RWPE1 (cell line): ENCODE results near the gene CLCN7.

ENCODE experiments used
- CTCF ChIA-PET: fragments of 350-600 bp; sonication (Branson Sonifier 250); formaldehyde crosslinking; extraction: SDS; loops from one replicate; lab custom pipeline; 2021; lab: Yijun Ruan, JAX
- POLR2A ChIA-PET: fragments of 400-600 bp; formaldehyde crosslinking; extraction: SDS; loops from one replicate; lab custom pipeline; 2020; ENCODE audit warnings: antibody characterized with exemption; ENCODE audit not compliant: low non-redundant PET; lab: Yijun Ruan, JAX
- DNase-seq: peaks from one replicate; pipeline ENCODE4 v3.0.0; 2012; ENCODE audit warnings: low spot score
- H3K27ac ChIP-seq: fragments of 450-650 bp; 2 replicates; pipeline ENCODE4 v1.5.1; 2017
- TF ChIP-seq, protein P1 (sequence below): fragments of 450-650 bp; conservative IDR thresholded peaks from 2 replicates; pipeline ENCODE4 v1.5.1; 2017; ENCODE audit warnings: low read depth, mild to moderate bottlenecking

CLCN7 gene

DNA sequence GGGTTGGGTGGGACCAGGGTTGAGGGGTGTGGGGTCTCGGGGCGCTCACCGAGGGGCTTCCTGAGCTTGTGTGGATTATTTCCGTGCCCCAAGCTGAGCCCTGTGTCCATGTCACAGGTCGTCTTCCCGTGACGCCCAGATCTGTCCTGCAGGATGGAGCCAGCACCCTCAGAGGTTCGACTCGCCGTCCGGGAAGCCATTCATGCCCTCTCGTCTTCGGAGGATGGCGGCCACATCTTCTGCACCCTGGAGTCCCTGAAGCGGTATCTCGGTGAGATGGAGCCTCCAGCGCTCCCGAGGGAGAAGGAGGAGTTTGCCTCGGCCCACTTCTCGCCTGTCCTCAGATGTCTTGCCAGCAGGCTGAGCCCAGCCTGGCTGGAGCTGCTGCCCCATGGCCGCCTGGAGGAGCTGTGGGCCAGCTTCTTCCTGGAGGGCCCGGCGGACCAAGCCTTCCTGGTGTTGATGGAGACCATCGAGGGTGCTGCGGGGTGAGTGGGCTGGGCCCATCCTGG is 19.4 kb upstream of the CLCN7 start:
- TF ChIP-seq, protein P1, sequence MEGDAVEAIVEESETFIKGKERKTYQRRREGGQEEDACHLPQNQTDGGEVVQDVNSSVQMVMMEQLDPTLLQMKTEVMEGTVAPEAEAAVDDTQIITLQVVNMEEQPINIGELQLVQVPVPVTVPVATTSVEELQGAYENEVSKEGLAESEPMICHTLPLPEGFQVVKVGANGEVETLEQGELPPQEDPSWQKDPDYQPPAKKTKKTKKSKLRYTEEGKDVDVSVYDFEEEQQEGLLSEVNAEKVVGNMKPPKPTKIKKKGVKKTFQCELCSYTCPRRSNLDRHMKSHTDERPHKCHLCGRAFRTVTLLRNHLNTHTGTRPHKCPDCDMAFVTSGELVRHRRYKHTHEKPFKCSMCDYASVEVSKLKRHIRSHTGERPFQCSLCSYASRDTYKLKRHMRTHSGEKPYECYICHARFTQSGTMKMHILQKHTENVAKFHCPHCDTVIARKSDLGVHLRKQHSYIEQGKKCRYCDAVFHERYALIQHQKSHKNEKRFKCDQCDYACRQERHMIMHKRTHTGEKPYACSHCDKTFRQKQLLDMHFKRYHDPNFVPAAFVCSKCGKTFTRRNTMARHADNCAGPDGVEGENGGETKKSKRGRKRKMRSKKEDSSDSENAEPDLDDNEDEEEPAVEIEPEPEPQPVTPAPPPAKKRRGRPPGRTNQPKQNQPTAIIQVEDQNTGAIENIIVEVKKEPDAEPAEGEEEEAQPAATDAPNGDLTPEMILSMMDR = peak; percentile 77
- ChIA-PET CTCF (interaction anchor here (0.6 to 0.7 kb wide), 2 partner anchors 56 to 108 kb away, joined by 3 read pairs; no protein-coding TSS in a partner anchor), POLR2A (interaction anchor here (0.6 kb wide), 2 partner anchors 116 to 119 kb away, joined by 3 read pairs; no protein-coding TSS in a partner anchor)
- peak; percentile 57 for DNase-seq
- H3K27ac ChIP-seq = peak overlapping the region; percentile 79

- H3K27ac ChIP-seq = peak overlapping the region; percentile 79
- CTCF ChIA-PET = interaction anchor here (0.6 kb wide), 1 partner anchor 57 kb away, joined by 3 read pairs; no protein-coding TSS in a partner anchor
- POLR2A ChIA-PET = interaction anchor here (0.6 kb wide), 2 partner anchors 116 to 120 kb away, joined by 3 read pairs; no protein-coding TSS in a partner anchor
- TF ChIP-seq, protein P1 = no peak
- peak; percentile 13 for DNase-seq
Observed at GRCh38 chr16:1493746-1494094, 18.9 kb upstream of the CLCN7 start.

- ChIA-PET POLR2A (interaction anchor here (0.5 to 0.8 kb wide), 3 partner anchors 25 to 218 kb away, joined by 3 to 4 read pairs (median 3); no protein-coding TSS in a partner anchor), CTCF (no interaction called here)
- TF ChIP-seq, protein P1 = no peak
- DNase-seq = peak; percentile 93
- H3K27ac ChIP-seq = peak within 1 kb of the TSS; percentile 79
Observed at GRCh38 chr16:1492923-1493745, 18.3 kb upstream of the CLCN7 start, which contains the start of gene TELO2. Gene TELO2 (plus strand): TSS chr16:1493360. CDS start chr16:1494282, 922 bp downstream.

GRCh38 chr16:1492082-1492922 is 17.5 kb upstream of the CLCN7 start:
- peak overlapping the region; percentile 79 for H3K27ac ChIP-seq
- ChIA-PET CTCF (interaction anchor here (0.7 kb wide), 1 partner anchor 58 kb away, joined by 3 read pairs; no protein-coding TSS in a partner anchor), POLR2A (interaction anchor here (0.8 kb wide), 1 partner anchor 26 kb away, joined by 4 read pairs; no protein-coding TSS in a partner anchor)
- TF ChIP-seq, protein P1 = no peak
- DNase-seq = no peak

GRCh38 chr16:1491327-1491726 is 16.5 kb upstream of the CLCN7 start:
- ChIA-PET POLR2A (no interaction called here), CTCF (interaction anchor here (0.6 to 0.7 kb wide), 2 partner anchors 59 to 339 kb away, joined by 3 read pairs; no protein-coding TSS in a partner anchor)
- no peak for DNase-seq
- H3K27ac ChIP-seq = no peak overlapping the region
- TF ChIP-seq, protein P1 = no peak
